ENCODE data around the gene RPUSD1. TPM values are rescaled to one million over a fixed set of nuclear protein-coding genes. Genes with fewer than 3 reads are reported as not detected.

The RPUSD1 gene
- total and polyA plus RNA-seq, 2 donors (not counting 1 experiment from before 2014, with no cell fraction given) = 34.7 to 46.1 TPM

- H3K9ac ChIP-seq (ENCODE audit: low read length) = no peak overlapping the region
- ChIA-PET POLR2A (no interaction called here), CTCF (no interaction called here)
- H3K79me2 ChIP-seq (ENCODE audit: control insufficient read depth, insufficient read depth, low read length) = no peaks in the 10 kb centered on the region
- H3K9me3 ChIP-seq (ENCODE audit: control extremely low read depth in 1 of 3, control insufficient read depth in 2 of 3, insufficient read depth in 1 of 3, low read length in 2 of 3) = no peaks in the 10 kb centered on the region
- H2AFZ ChIP-seq (ENCODE audit: insufficient read depth, low read depth, low read length, poor library complexity, severe bottlenecking) = no peak overlapping the region
- no peak overlapping the region for H3K4me3 Mint-ChIP-seq
- ATAC-seq (ENCODE audit: low read depth) = no peak
- no peaks in the 10 kb centered on the region for H3K27me3 Mint-ChIP-seq
- no peak for DNase-seq
- no peaks in the 10 kb centered on the region for H3K27me3 ChIP-seq (replicated peaks in 1 of 4; ENCODE audit: control extremely low read depth in 1 of 4, control insufficient read depth in 3 of 4, insufficient read depth in 4 of 4, low read length in 3 of 4)
- no peak overlapping the region for H3K4me2 ChIP-seq (replicated peaks; ENCODE audit: low read depth, low read length, poor library complexity, severe bottlenecking)
- H4K20me1 ChIP-seq (ENCODE audit: control insufficient read depth, insufficient read depth, low read length, poor library complexity, severe bottlenecking) = no peaks in the 10 kb centered on the region
- no peak overlapping the region for H3K27ac ChIP-seq (ENCODE audit: low read length in 2 of 2)
- no peak overlapping the region for H3K27ac Mint-ChIP-seq
- H3K4me1 ChIP-seq (ENCODE audit: control insufficient read depth in 2 of 2, insufficient read depth in 2 of 2, low read length in 2 of 2) = no peaks in the 10 kb centered on the region
- H3K4me3 ChIP-seq (ENCODE audit: control extremely low read depth in 1 of 5, extremely low read depth in 1 of 5, insufficient read depth in 1 of 5, low read depth in 2 of 5, low read length in 4 of 5) = no peak overlapping the region
- no peaks in the 10 kb centered on the region for H3K36me3 ChIP-seq (replicated peaks in 1 of 2; ENCODE audit: control extremely low read depth in 1 of 2, control insufficient read depth in 1 of 2, extremely low read depth in 1 of 2, insufficient read depth in 2 of 2, low read length in 1 of 2)
- H3K4me1 Mint-ChIP-seq = no peaks in the 10 kb centered on the region
- intact Hi-C loops (cut with micrococcal nuclease) = no loop called here
- H3K9me3 Mint-ChIP-seq (ENCODE audit: insufficient read depth) = no peaks in the 10 kb centered on the region
- WGBS (ENCODE audit: insufficient coverage) = 85% methylated on average over 32 of the region's 39 CpGs
- no peak for TF ChIP-seq CTCF (IDR thresholded peaks at IDR 0.05)
- TF ChIP-seq EZH2 (IDR thresholded peaks at IDR 0.05; ENCODE audit: borderline replicate concordance, insufficient read depth, low read depth, low read length, poor library complexity, severe bottlenecking) = no peak
These were observed 40.0 kb downstream of the RPUSD1 start for GRCh38 chr16:747978-748746.

GRCh38 chr16:746637-747036 lies 41.5 kb downstream of the RPUSD1 start:
- no peak for DNase-seq
- Histone ChIP-seq H3K27me3 (replicated peaks in 1 of 4; ENCODE audit: control extremely low read depth in 1 of 4, control insufficient read depth in 3 of 4, insufficient read depth in 4 of 4, low read length in 3 of 4) (no peaks in the 10 kb centered on the region), H3K4me2 (replicated peaks; ENCODE audit: low read depth, low read length, poor library complexity, severe bottlenecking) (no peak overlapping the region), H2AFZ (ENCODE audit: insufficient read depth, low read depth, low read length, poor library complexity, severe bottlenecking) (no peak overlapping the region), H3K27ac (ENCODE audit: low read length in 2 of 2) (no peak overlapping the region), H3K4me3 (ENCODE audit: control extremely low read depth in 1 of 5, extremely low read depth in 1 of 5, insufficient read depth in 1 of 5, low read depth in 2 of 5, low read length in 4 of 5) (no peak overlapping the region), H3K36me3 (replicated peaks in 1 of 2; ENCODE audit: control extremely low read depth in 1 of 2, control insufficient read depth in 1 of 2, extremely low read depth in 1 of 2, insufficient read depth in 2 of 2, low read length in 1 of 2) (no peaks in the 10 kb centered on the region), H4K20me1 (ENCODE audit: control insufficient read depth, insufficient read depth, low read length, poor library complexity, severe bottlenecking) (no peaks in the 10 kb centered on the region), H3K4me1 (ENCODE audit: control insufficient read depth in 2 of 2, insufficient read depth in 2 of 2, low read length in 2 of 2) (no peaks in the 10 kb centered on the region), H3K9ac (ENCODE audit: low read length) (no peak overlapping the region), H3K79me2 (ENCODE audit: control insufficient read depth, insufficient read depth, low read length) (no peaks in the 10 kb centered on the region), H3K9me3 (ENCODE audit: control extremely low read depth in 1 of 3, control insufficient read depth in 2 of 3, insufficient read depth in 1 of 3, low read length in 2 of 3) (no peaks in the 10 kb centered on the region)
- ChIA-PET POLR2A (no interaction called here), CTCF (no interaction called here)
- 100% methylated on average over 7 of the region's 13 CpGs for WGBS (ENCODE audit: insufficient coverage)
- no peaks in the 10 kb centered on the region for H3K9me3 Mint-ChIP-seq (ENCODE audit: insufficient read depth)
- H3K27me3 Mint-ChIP-seq = no peaks in the 10 kb centered on the region
- intact Hi-C loops (cut with micrococcal nuclease) = no loop called here
- TF ChIP-seq EZH2 (IDR thresholded peaks at IDR 0.05; ENCODE audit: borderline replicate concordance, insufficient read depth, low read depth, low read length, poor library complexity, severe bottlenecking) = no peak
- TF ChIP-seq CTCF (IDR thresholded peaks at IDR 0.05) = no peak
- H3K27ac Mint-ChIP-seq = no peak overlapping the region
- H3K4me3 Mint-ChIP-seq = no peak overlapping the region
- no peaks in the 10 kb centered on the region for H3K4me1 Mint-ChIP-seq
- ATAC-seq (ENCODE audit: low read depth) = no peak
